HG02623 (cell line): Measurements from ENCODE around the gene SPDYC.
A peak's percentile ranks its signal among the peaks of the same experiment; 100 is the strongest.
"Not testable (repeated sequence)": the region's sequence is repeated elsewhere in the genome, so short reads cannot be mapped to it uniquely, and the experiment has no call there.

Experiments used
- ATAC-seq: cut with Tn5 transposase; IDR thresholded peaks from one replicate; pipeline ENCODE4 v1.9.1; 2021; ENCODE audit warnings: moderate library complexity; ENCODE audit not compliant: unreplicated experiment

Gene SPDYC

DNA sequence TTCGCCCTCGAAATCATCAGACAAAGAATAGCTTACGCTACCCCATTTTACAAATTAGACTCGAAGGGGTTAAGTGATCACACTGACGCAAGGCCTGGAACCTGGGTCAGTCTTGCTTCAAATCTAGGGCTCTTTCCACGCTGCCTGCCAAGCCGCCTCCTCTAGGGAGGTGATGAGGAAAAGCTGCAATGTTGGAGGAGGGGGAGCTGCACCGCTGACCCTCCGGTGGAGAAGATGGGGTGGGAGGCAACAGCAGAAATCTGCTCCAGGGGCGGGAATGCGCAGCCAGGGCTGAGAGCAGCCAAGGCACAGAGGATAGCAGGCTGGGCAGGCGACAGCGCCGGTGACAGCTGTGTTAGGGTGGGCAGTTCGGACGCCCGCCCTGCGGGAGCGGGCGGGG lies 36.3 kb upstream of the SPDYC start:
- ATAC-seq = no peak

DNA sequence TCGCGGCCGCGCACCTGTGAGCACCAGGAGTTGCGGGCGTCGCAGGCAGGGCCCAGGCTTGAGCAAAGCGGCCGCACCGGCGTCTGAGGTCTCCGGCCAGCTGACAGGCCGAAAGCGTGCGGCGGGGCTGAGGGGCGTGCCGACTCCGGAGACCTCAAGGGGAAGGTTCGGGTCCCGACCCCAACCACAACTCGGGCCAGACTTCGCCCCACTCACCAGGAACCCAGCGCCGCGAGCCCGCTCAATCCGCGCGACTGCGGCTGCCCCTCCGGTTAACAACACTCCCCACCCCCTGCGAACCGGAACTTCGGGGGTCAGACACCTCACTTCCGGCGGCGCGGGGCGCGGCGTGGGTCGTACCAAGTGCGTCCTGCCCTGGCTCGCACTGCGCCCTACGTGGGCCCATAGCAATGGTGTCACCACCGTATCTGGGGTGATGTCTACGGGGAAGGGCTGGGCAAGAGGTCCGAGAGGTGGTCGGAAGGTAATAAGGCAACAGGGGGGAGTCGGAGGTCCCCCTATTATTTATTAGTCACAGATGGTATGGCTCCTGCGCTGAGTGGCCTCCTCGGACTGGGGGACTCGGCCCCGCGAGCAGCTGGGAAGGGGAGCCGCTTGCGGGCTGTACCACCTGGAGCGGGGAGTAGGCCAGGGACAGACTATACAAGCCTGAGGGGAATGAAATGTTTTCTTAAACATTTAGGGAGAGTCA lies 35.6 kb upstream of the SPDYC start, which contains the start of gene SYVN1:
TSS of gene SYVN1 (minus strand) at position 280 of the 712 bp plus-strand sequence. CDS start 918 bp downstream, outside the sequence.
- ATAC-seq = peak; percentile 56

- peak; percentile 52 for ATAC-seq
These were observed 34.9 kb upstream of the SPDYC start for GRCh38 chr11:65134952-65135632.

GRCh38 chr11:65135633-65136145 lies 34.3 kb upstream of the SPDYC start:
- no peak for ATAC-seq

- no peak for ATAC-seq
These were observed 33.4 kb upstream of the SPDYC start for GRCh38 chr11:65136515-65137096.

GRCh38 chr11:65141896-65142494 lies 28.0 kb upstream of the SPDYC start:
- ATAC-seq = no peak

DNA sequence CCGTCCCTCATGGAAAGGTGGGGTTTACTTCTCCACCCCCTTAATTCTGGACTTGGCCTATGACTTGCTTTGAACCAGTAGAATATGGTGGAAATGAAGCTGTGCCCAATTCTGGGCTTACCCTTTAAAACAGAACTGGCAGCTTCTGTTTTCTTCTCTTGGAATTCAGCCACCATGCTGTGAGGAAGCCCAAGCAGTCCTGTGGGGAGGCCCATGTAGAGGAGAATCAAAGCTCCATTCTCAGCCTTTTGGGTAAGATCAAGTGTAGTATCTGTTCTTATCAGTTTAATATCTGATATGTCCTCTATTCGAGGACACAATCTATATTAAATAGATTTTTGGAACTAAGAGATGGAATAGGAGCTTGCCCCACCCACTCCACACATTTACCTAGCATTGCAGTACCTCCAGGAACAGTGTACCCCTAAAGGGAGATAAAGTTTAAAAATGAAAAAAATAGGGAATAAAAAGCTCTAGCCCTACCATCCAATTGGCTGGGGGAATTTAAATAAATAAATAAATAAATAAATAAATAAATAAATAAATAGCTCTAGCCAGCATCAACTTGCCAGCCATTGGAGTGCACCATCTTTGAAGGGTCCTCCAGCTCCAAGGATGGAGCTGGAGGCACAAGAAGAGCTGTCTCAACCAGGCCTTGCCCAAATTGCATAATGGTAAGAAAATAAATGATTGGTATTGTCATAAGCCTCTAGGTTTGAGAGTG lies 22.5 kb upstream of the SPDYC start:
- ATAC-seq = no peak

GRCh38 chr11:65148657-65149056 lies 21.4 kb upstream of the SPDYC start:
- no peak for ATAC-seq

GRCh38 chr11:65150131-65150508 lies 19.9 kb upstream of the SPDYC start:
- ATAC-seq = not testable (repeated sequence)

- no peak for ATAC-seq
These were observed 19.3 kb upstream of the SPDYC start for GRCh38 chr11:65150509-65151299.

DNA sequence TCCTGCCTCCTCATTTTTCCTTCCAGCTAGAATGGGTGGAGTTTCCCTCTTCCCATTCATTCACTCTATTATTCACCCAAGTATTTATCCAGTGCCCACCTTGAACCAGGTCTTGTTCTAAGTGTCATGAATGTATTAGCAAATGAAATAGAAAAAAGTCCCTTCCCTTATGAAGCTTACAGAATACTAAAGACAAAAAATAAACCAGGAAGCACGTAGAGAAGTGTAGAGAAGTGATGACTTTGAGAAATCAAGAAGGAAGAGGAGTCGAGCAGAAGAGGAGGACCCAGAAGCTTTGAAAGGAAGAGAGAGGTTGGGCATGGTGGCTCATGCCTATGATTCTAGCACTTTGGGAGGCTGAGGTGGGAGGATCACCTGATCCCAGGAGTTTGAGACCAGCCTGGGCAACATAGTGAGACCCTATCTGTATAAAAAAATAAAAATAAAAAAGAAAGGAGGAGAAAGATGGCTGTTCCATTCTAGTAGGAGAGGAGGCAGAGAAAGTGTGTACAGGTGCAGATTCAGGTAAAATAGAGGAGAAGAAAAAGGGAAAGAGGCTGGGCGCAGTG lies 18.6 kb upstream of the SPDYC start:
- ATAC-seq = no peak

GRCh38 chr11:65152122-65152521 lies 17.9 kb upstream of the SPDYC start:
- ATAC-seq = no peak

DNA sequence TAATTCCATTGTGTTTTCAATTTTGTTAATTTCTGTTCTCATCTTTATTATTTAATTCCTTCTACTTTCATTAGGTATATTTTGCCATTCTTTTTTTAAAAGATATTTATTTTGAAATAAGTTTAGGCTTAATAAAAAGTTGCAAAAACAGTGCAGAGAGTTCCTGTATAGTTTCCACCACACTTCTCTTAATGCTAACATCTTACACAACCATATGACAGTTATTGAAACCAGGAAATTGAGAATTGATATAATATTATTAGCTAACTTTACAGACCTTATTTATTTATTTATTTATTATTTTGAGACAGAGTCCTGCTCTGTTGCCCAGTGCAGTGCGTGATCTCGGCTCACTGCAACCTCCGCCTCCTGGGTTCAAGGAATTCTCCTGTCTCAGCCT lies 13.8 kb upstream of the SPDYC start:
- no peak for ATAC-seq

- no peak for ATAC-seq
These were observed 13.1 kb upstream of the SPDYC start for GRCh38 chr11:65156926-65157325.

- ATAC-seq = no peak
These were observed 12.7 kb upstream of the SPDYC start for GRCh38 chr11:65157336-65157735.

GRCh38 chr11:65159012-65159411 lies 11.0 kb upstream of the SPDYC start:
- ATAC-seq = no peak

GRCh38 chr11:65160643-65161042 lies 9.4 kb upstream of the SPDYC start:
- no peak for ATAC-seq

- ATAC-seq = no peak
These were observed 6.3 kb upstream of the SPDYC start for GRCh38 chr11:65163684-65164083.

DNA sequence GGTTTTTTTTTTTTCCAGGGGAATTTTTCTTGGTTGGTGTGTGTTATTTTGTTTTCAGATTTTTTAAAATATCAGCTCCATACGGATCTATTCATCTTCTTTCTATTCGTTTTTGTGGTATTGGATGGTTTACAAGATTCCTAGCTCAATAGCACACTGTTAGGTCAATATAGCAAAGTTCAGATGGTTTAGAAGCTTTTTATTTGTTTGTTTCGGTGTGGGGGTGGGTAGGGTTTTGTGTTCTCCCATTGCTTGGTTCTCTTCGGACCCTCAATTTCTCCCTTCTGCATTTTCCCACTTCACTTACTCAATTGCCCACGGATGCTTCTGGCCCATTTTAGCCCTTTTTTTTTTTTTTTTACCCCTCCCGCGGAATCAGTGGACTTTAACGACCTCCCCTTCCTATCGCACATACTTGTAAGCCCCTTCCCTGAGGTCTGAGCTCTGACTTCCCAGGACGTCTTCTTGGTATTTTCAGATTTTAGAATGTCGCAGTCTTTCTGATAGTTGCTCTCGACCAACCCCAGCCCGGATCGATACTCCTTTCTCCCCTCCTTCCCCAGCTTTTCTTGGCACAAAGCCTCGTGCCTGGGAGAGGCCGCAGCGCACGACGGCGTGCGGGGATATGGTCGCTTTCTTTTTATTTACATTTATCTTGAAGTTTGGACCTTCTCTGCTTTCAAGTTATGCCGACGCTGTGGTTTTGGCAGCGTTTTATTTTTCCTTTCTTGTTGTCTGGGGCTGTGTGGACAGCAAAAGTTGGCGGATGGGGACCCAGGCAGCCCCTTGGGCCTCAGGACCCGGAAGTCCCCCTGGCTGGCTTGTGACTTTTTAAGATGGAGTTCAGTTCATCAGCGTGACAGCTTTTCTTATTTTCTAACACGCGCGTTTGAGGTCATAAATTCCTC lies 4.4 kb upstream of the SPDYC start:
- no peak for ATAC-seq
